Germinal center (tissue), 1 donor: ENCODE results near the gene GOLGA3.

ENCODE experiments used
- DNase-seq: peaks from one replicate; pipeline ENCODE4 v3.0.0; 2012; ENCODE audit warnings: mixed read lengths, low spot score

The GOLGA3 gene

GRCh38 chr12:132719141-132719953 lies 109.3 kb downstream of the GOLGA3 start:
- no peak for DNase-seq
